ENCODE results near the gene RGS4. TPM values are rescaled to one million over a fixed set of nuclear protein-coding genes. Genes with fewer than 3 reads are reported as not detected.

Gene RGS4
- total and polyA plus RNA-seq, 2 of the 13 experiments (the other 11 are each of a cell fraction or from before 2014, with no cell fraction given), result not detected

DNA sequence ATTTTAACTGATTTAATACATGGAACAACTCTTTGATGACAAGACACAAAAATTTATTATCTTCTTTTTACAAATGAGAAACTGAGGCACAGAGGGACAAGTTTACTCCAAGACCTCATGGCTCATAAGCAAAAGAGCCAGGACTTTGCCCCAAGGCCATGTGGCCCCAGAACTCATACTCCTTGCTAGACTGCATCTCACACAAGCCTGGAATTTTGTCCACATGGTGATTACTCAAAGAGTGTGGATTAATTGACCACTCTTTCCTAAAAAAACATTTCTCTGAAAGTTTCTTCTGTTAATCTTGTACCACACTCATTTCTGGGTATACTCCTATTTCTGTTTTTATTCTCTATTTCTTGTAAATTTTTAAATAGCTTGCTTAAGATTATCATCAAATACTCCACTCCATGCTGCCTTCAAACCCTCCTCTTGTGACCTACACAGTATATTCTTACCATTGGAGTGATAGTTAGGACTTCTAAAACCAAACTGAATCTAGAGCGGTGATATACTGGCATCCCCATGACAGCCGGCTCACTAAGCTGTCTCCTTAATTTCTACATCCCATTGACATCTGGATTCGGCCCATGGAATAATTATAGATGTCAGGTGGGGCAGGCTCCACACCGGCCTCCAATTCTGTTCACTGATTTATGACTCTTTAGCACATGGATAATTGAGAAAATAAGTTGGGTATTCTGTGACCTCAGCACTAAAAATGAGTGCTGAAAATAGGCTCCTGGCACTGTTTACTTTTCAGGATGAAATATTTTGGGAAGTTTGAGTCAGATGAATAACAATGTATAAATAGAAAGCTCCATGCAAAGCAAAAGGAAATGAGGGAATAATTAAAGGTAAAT, 16.1 kb downstream of the RGS4 start (continued):
- TF ChIP-seq ZNF790 (CRISPR knock-in tag; IDR thresholded peaks at IDR 0.05; ENCODE audit: borderline replicate concordance) (no peak), TEAD2 (CRISPR knock-in tag; IDR thresholded peaks at IDR 0.05) (no peak)

DNA sequence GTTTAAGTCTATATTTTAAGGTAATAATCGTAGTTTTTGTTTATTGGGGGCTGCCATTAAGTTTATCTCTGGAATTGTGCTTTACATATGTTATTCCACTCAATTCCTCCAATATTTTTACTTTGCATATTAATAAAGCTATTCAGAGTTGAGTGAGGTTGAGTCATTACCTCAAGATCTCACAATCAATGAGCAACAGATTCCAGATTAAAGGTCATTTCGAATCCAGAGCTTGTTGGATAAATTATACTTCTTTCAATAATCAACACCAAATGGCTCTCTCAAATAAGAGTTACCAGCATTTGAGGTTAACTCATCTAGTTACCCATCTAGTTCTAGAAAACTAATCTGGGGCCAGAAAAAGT, 16.7 kb downstream of the RGS4 start:
- FAIRE-seq (no peak), ATAC-seq (no peak), DNase-seq (ENCODE audit: low spot score) (no peak)
- no peaks in the 10 kb centered on the region for H3K9me3 ChIP-seq (ENCODE audit: low read length)
- H3K4me1 ChIP-seq (ENCODE audit: insufficient read depth, low read length), result no peaks in the 10 kb centered on the region
- no peak overlapping the region for H2AFZ ChIP-seq (ENCODE audit: low read length)
- no peaks in the 10 kb centered on the region for H3K79me2 ChIP-seq (ENCODE audit: insufficient read depth, low read length)
- H4K20me1 ChIP-seq (ENCODE audit: insufficient read depth, low read length), result no peaks in the 10 kb centered on the region
- no TSS peak for BruUV-seq (replicated peaks)
- no peak overlapping the region for H3K4me2 ChIP-seq (ENCODE audit: low read depth, low read length)
- intact Hi-C loops (cut with micrococcal nuclease; ENCODE audit: unreplicated experiment), result no loop called here
- POLR2A ChIA-PET, result no interaction called here
- in situ Hi-C loops (cut with HindIII; ENCODE audit: extremely low pct_ligation_motif_present, low pct_unique_long_range_greater_than_20kb), result no loop called here
- H3K4me3 ChIP-seq (replicated peaks in 1 of 3; ENCODE audit: insufficient read depth in 1 of 3, low read depth in 2 of 3, low read length in 3 of 3), result no peak overlapping the region
- H3K27me3 ChIP-seq (ENCODE audit: control insufficient read depth in 1 of 2, insufficient read depth in 2 of 2, low read length in 2 of 2), result no peaks in the 10 kb centered on the region; a peak in 1 of 5 replicates
- no peak overlapping the region for H3K27ac ChIP-seq (ENCODE audit: extremely low read length, insufficient read depth, low read length)
- CTCF ChIA-PET (ENCODE audit: low intra/inter-chr PET ratio, low total read pairs), result no interaction called here
- H3K9ac ChIP-seq (ENCODE audit: insufficient read depth, low read depth, low read length), result no peak overlapping the region
- H3K36me3 ChIP-seq (replicated peaks in 1 of 2; ENCODE audit: control insufficient read depth in 1 of 2, insufficient read depth in 2 of 2, low read length in 2 of 2), result no peaks in the 10 kb centered on the region
- 3% methylated on average over 2 of the region's 2 CpGs for WGBS (ENCODE audit: low lambda C conversion rate)
- TF ChIP-seq HIVEP1 (CRISPR knock-in tag; IDR thresholded peaks at IDR 0.05) (no peak), KLF11 (CRISPR knock-in tag; IDR thresholded peaks at IDR 0.05) (no peak), RXRB (CRISPR knock-in tag; IDR thresholded peaks at IDR 0.05; ENCODE audit: borderline replicate concordance) (no peak), ZNF589 (CRISPR knock-in tag; conservative IDR thresholded peaks at IDR 0.05) (no peak), U2AF2 (IDR thresholded peaks at IDR 0.05; ENCODE audit: low read depth, low read length) (no peak), FOXA3 (CRISPR knock-in tag; IDR thresholded peaks at IDR 0.05) (no peak), ZNF891 (CRISPR knock-in tag; IDR thresholded peaks at IDR 0.05) (no peak), ZNF10 (CRISPR knock-in tag; IDR thresholded peaks at IDR 0.05; ENCODE audit: borderline replicate concordance, low read depth) (no peak), GLI4 (CRISPR knock-in tag; IDR thresholded peaks at IDR 0.05; ENCODE audit: borderline replicate concordance) (no peak), ZNF253 (CRISPR knock-in tag; IDR thresholded peaks at IDR 0.05; ENCODE audit: borderline replicate concordance) (no peak)
- TF ChIP-seq, protein P1, sequence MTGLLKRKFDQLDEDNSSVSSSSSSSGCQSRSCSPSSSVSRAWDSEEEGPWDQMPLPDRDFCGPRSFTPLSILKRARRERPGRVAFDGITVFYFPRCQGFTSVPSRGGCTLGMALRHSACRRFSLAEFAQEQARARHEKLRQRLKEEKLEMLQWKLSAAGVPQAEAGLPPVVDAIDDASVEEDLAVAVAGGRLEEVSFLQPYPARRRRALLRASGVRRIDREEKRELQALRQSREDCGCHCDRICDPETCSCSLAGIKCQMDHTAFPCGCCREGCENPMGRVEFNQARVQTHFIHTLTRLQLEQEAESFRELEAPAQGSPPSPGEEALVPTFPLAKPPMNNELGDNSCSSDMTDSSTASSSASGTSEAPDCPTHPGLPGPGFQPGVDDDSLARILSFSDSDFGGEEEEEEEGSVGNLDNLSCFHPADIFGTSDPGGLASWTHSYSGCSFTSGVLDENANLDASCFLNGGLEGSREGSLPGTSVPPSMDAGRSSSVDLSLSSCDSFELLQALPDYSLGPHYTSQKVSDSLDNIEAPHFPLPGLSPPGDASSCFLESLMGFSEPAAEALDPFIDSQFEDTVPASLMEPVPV (CRISPR knock-in tag; IDR thresholded peaks at IDR 0.05), result no peak
- TF ChIP-seq, protein P2, sequence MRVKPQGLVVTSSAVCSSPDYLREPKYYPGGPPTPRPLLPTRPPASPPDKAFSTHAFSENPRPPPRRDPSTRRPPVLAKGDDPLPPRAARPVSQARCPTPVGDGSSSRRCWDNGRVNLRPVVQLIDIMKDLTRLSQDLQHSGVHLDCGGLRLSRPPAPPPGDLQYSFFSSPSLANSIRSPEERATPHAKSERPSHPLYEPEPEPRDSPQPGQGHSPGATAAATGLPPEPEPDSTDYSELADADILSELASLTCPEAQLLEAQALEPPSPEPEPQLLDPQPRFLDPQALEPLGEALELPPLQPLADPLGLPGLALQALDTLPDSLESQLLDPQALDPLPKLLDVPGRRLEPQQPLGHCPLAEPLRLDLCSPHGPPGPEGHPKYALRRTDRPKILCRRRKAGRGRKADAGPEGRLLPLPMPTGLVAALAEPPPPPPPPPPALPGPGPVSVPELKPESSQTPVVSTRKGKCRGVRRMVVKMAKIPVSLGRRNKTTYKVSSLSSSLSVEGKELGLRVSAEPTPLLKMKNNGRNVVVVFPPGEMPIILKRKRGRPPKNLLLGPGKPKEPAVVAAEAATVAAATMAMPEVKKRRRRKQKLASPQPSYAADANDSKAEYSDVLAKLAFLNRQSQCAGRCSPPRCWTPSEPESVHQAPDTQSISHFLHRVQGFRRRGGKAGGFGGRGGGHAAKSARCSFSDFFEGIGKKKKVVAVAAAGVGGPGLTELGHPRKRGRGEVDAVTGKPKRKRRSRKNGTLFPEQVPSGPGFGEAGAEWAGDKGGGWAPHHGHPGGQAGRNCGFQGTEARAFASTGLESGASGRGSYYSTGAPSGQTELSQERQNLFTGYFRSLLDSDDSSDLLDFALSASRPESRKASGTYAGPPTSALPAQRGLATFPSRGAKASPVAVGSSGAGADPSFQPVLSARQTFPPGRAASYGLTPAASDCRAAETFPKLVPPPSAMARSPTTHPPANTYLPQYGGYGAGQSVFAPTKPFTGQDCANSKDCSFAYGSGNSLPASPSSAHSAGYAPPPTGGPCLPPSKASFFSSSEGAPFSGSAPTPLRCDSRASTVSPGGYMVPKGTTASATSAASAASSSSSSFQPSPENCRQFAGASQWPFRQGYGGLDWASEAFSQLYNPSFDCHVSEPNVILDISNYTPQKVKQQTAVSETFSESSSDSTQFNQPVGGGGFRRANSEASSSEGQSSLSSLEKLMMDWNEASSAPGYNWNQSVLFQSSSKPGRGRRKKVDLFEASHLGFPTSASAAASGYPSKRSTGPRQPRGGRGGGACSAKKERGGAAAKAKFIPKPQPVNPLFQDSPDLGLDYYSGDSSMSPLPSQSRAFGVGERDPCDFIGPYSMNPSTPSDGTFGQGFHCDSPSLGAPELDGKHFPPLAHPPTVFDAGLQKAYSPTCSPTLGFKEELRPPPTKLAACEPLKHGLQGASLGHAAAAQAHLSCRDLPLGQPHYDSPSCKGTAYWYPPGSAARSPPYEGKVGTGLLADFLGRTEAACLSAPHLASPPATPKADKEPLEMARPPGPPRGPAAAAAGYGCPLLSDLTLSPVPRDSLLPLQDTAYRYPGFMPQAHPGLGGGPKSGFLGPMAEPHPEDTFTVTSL (CRISPR knock-in tag; IDR thresholded peaks at IDR 0.05; ENCODE audit: borderline replicate concordance), result no peak

Measured in HepG2 (cell line).